Activated CD8-positive, alpha-beta memory T cell treated with anti-CD3 and anti-CD28 coated beads, Interleukin-2, amount 50 U/mL, for 1 hour (primary cell): Measurements from ENCODE around the gene MAPT.

Experiments
- DNase-seq: peaks from one replicate; pipeline ENCODE4 v3.0.0-alpha.2; 2020; ENCODE audit errors: extremely low read depth

MAPT gene

GRCh38 chr17:45894022-45894784, at the start of gene MAPT:
TSS of gene MAPT (plus strand) at chr17:45894554. CDS start at chr17:45962338, 67,784 bp downstream.
- DNase-seq = no peak

- no peak for DNase-seq
These were observed 49.5 kb upstream of the MAPT start, which contains the start of gene SPPL2C for GRCh38 chr17:45844695-45845375. TSS of gene SPPL2C (plus strand) at chr17:45844881. CDS start at chr17:45844907, 26 bp downstream.

- no peak for DNase-seq
These were observed 48.8 kb upstream of the MAPT start for GRCh38 chr17:45845376-45846185.

- no peak for DNase-seq
These were observed 48.1 kb upstream of the MAPT start for GRCh38 chr17:45846223-45846622.

- DNase-seq = no peak
These were observed 47.7 kb upstream of the MAPT start for GRCh38 chr17:45846646-45847045.

GRCh38 chr17:45847101-45847500, 47.3 kb upstream of the MAPT start:
- no peak for DNase-seq

- no peak for DNase-seq
These were observed 46.6 kb upstream of the MAPT start for GRCh38 chr17:45847747-45848146.

- DNase-seq = no peak
These were observed 45.9 kb upstream of the MAPT start for GRCh38 chr17:45848405-45848804.

GRCh38 chr17:45848868-45849535, 45.4 kb upstream of the MAPT start:
- DNase-seq = no peak

- DNase-seq = no peak
These were observed 44.8 kb upstream of the MAPT start for GRCh38 chr17:45849536-45849990.

GRCh38 chr17:45850011-45850410, 44.3 kb upstream of the MAPT start:
- no peak for DNase-seq

- DNase-seq = no peak
These were observed 43.9 kb upstream of the MAPT start for GRCh38 chr17:45850468-45850867.

GRCh38 chr17:45851022-45851421, 43.3 kb upstream of the MAPT start:
- no peak for DNase-seq

- no peak for DNase-seq
These were observed 42.9 kb upstream of the MAPT start for GRCh38 chr17:45851464-45851863.

- DNase-seq = no peak
These were observed 42.5 kb upstream of the MAPT start for GRCh38 chr17:45851873-45852272.

- peak; percentile 14 for DNase-seq
These were observed 41.6 kb upstream of the MAPT start for GRCh38 chr17:45852535-45853297.

- no peak for DNase-seq
These were observed 40.1 kb upstream of the MAPT start for GRCh38 chr17:45854209-45854608.

GRCh38 chr17:45855691-45856336, 38.5 kb upstream of the MAPT start:
- no peak for DNase-seq

- DNase-seq = no peak
These were observed 36.2 kb upstream of the MAPT start for GRCh38 chr17:45857977-45858708.

GRCh38 chr17:45861165-45861564, 33.2 kb upstream of the MAPT start:
- no peak for DNase-seq
